22Rv1 (cell line): ENCODE data around the gene SRSF7.

Experiments
- ZFX ChIP-seq: fragments of 450-650 bp; IDR thresholded peaks from 2 replicates; pipeline ENCODE4 v1.6.1; 2017; ENCODE audit warnings: antibody characterized with exemption, borderline replicate concordance
- TF ChIP-seq, protein P1 (sequence below): fragments of 450-650 bp; IDR thresholded peaks from 2 replicates; pipeline ENCODE4 v1.5.1; 2017; ENCODE audit warnings: mild to moderate bottlenecking

DNA sequence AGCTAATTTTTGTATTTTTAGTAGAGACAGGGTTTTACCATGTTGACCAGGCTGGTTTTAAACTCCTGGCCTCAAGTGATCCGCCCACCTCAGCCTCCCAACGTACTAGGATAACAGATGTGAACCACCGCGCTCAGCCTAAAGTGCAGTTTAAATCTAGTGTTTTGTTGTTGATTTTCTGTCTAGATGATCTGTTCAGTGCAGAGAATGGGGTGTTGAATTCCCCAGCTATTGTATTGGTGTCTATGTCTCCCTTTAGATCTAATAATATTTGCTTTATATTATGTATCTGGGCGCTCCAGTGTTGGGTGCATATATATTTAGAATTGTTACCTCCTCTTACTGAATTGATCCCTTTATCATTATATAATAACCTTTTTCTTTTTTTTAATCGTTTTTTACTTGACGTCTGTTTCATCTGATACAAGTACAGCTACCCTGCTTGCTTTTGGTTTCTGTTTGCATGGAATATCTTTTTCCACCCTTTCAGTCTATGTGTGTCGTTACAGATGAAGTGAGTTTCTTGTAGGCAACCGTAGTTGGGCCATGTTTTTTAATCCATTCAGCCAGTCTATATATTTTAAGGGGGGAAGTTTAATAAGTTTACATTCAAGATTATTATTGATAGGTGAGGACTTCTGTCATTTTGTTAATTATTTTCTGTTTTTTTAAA, 50.9 kb downstream of the SRSF7 start:
- TF ChIP-seq, protein P1, sequence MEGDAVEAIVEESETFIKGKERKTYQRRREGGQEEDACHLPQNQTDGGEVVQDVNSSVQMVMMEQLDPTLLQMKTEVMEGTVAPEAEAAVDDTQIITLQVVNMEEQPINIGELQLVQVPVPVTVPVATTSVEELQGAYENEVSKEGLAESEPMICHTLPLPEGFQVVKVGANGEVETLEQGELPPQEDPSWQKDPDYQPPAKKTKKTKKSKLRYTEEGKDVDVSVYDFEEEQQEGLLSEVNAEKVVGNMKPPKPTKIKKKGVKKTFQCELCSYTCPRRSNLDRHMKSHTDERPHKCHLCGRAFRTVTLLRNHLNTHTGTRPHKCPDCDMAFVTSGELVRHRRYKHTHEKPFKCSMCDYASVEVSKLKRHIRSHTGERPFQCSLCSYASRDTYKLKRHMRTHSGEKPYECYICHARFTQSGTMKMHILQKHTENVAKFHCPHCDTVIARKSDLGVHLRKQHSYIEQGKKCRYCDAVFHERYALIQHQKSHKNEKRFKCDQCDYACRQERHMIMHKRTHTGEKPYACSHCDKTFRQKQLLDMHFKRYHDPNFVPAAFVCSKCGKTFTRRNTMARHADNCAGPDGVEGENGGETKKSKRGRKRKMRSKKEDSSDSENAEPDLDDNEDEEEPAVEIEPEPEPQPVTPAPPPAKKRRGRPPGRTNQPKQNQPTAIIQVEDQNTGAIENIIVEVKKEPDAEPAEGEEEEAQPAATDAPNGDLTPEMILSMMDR, result no peak
- no peak for TF ChIP-seq ZFX
